PC-3 (cell line): ENCODE data around the gene LRSAM1.

Experiments used
- CTCF ChIP-seq: fragments of 300-600 bp; sonication (generic); conservative IDR thresholded peaks from 2 replicates; pipeline ENCODE4 v1.5.1; 2017; ENCODE audit warnings: antibody characterized with exemption, low read depth, mild to moderate bottlenecking, low read length
- EZH2 ChIP-seq: fragments of 300-600 bp; sonication (generic); IDR thresholded peaks from one replicate; pipeline ENCODE4 v1.6.1; 2017; ENCODE audit warnings: antibody characterized with exemption, mild to moderate bottlenecking, low read length; ENCODE audit not compliant: unreplicated experiment
- EZH2phosphoT487 ChIP-seq: fragments of 300-600 bp; sonication (generic); IDR thresholded peaks from 2 replicates; pipeline ENCODE4 v1.6.1; 2018; ENCODE audit warnings: mild to moderate bottlenecking, antibody characterized with exemption, low read length, borderline replicate concordance

- TF ChIP-seq EZH2 (no peak), CTCF (no peak), EZH2phosphoT487 (no peak)
Observed at GRCh38 chr9:127424676-127424999, 26.7 kb upstream of the LRSAM1 start.
